H1 (cell line): ENCODE results near the gene DRAM2. TPM values are rescaled to one million over a fixed set of nuclear protein-coding genes. Genes with fewer than 3 reads are reported as not detected.

Experiments
- CTCF ChIA-PET: fragments of 300-600 bp; sonication (Branson Sonifier 250); formaldehyde crosslinking; loops from one replicate; lab custom pipeline; 2021; ENCODE audit not compliant: partially characterized antibody; lab: Charles Lee
- POLR2A ChIA-PET: fragments of 300-600 bp; sonication (Branson Sonifier 250); formaldehyde crosslinking; loops from one replicate; lab custom pipeline; 2021; ENCODE audit warnings: inconsistent platforms; ENCODE audit not compliant: partially characterized antibody; lab: Charles Lee
- DNase-seq, 2 experiments: peaks; one replicate each; pipeline versions ENCODE4 v3.0.0 to v3.0.0-alpha.2; 2010 to 2022; ENCODE audit warnings: low spot score in 2 of 2, low read depth in 1 of 2, mixed read lengths in 1 of 2
- FAIRE-seq: peaks from 2 replicates; lab custom pipeline; 2011; peaks lifted over from hg19 to GRCh38; lab: Jason Lieb, UNC
- H2AFZ ChIP-seq: 2 replicates; pipeline ENCODE4 v1.8.1; 2012; ENCODE audit warnings: low read length, inconsistent platforms
- H2AK5ac ChIP-seq: 2 replicates; pipeline ENCODE4 v1.6.1; 2013; ENCODE audit warnings: low read depth, low read length
- H2BK120ac ChIP-seq: replicated peaks from 2 replicates; pipeline ENCODE3; 2013; ENCODE audit warnings: low read depth, low read length, inconsistent platforms
- H2BK12ac ChIP-seq: 2 replicates; pipeline ENCODE4 v1.6.1; 2013; ENCODE audit warnings: low read depth, low read length
- H2BK15ac ChIP-seq: 2 replicates; pipeline ENCODE4 v1.6.1; 2013; ENCODE audit warnings: low read length
- H2BK20ac ChIP-seq: 2 replicates; pipeline ENCODE4 v1.6.1; 2013; ENCODE audit warnings: low read length
- H2BK5ac ChIP-seq: 2 replicates; pipeline ENCODE4 v1.6.1; 2013; ENCODE audit warnings: low read depth, low read length
- H3K14ac ChIP-seq: 2 replicates; pipeline ENCODE4 v1.6.1; 2013; ENCODE audit warnings: inconsistent platforms; ENCODE audit not compliant: insufficient read length
- H3K18ac ChIP-seq: 2 replicates; pipeline ENCODE4 v1.6.1; 2013; ENCODE audit warnings: low read length; ENCODE audit errors: extremely low read depth
- H3K23ac ChIP-seq: 2 replicates; pipeline ENCODE4 v1.6.1; 2013; ENCODE audit warnings: inconsistent platforms; ENCODE audit not compliant: insufficient read length
- H3K23me2 ChIP-seq: 2 replicates; pipeline ENCODE4 v1.6.1; 2013; ENCODE audit warnings: low read depth, low read length
- H3K27ac ChIP-seq: 2 replicates; pipeline ENCODE4 v1.6.1; 2011; ENCODE audit warnings: low read depth, low read length, inconsistent platforms
- H3K27me3 ChIP-seq, 4 experiments: replicated peaks in 1 of 4; 1 replicate in 1 of 4; 2 replicates in 3 of 4; pipeline versions ENCODE4 v1.6.1 to v1.8.1; 2011 to 2013; ENCODE audit warnings: low read length in 3 of 4, mild to moderate bottlenecking in 3 of 4, inconsistent platforms in 2 of 4, mixed read lengths in 2 of 4, moderate library complexity in 1 of 4; ENCODE audit not compliant: control insufficient read depth in 3 of 4, insufficient read depth in 3 of 4; ENCODE audit errors: extremely low read depth in 1 of 4
- H3K36me3 ChIP-seq, 4 experiments: 2 replicates each; pipeline versions ENCODE4 v1.6.1 to v1.8.1; 2011 to 2013; ENCODE audit warnings: mild to moderate bottlenecking in 4 of 4, low read length in 3 of 4, moderate library complexity in 2 of 4, control low read depth in 1 of 4, inconsistent platforms in 1 of 4; ENCODE audit not compliant: insufficient read depth in 4 of 4, control insufficient read depth in 2 of 4
- H3K4ac ChIP-seq: replicated peaks from 2 replicates; pipeline ENCODE3; 2013; ENCODE audit warnings: low read length, low read depth, mixed read lengths, inconsistent platforms; ENCODE audit not compliant: insufficient read length
- H3K4me1 ChIP-seq, 4 experiments: replicated peaks in 1 of 4; 1 replicate in 1 of 4; 2 replicates in 3 of 4; pipeline versions ENCODE4 v1.6.1 to v1.8.1; 2011 to 2013; ENCODE audit warnings: low read length in 3 of 4, inconsistent platforms in 2 of 4, mixed read lengths in 1 of 4; ENCODE audit not compliant: insufficient read depth in 4 of 4, control insufficient read depth in 3 of 4
- H3K4me2 ChIP-seq, 2 experiments: 2 replicates each; pipeline versions ENCODE4 v1.6.1 to v1.8.1; 2011 to 2013; ENCODE audit warnings: low read depth in 2 of 2, low read length in 2 of 2, control low read depth in 1 of 2, inconsistent platforms in 1 of 2, mild to moderate bottlenecking in 1 of 2; ENCODE audit not compliant: insufficient read depth in 1 of 2
- H3K4me3 ChIP-seq, 4 experiments: fragments of 200-600, 300-600 bp in 1 of 4; sonication (generic), shearing (Covaris generic), sonication (Bioruptor Twin) in 1 of 4; 2 replicates each; pipeline versions ENCODE4 v1.5.1 to v1.8.1; 2011 to 2016; ENCODE audit warnings: low read length in 4 of 4, low read depth in 3 of 4, control low read depth in 2 of 4, inconsistent platforms in 2 of 4, mild to moderate bottlenecking in 2 of 4, mixed read lengths in 1 of 4, moderate library complexity in 1 of 4; ENCODE audit not compliant: insufficient read depth in 2 of 4; ENCODE audit errors: extremely low read depth in 1 of 4
- H3K56ac ChIP-seq: replicated peaks from 2 replicates; pipeline ENCODE3; 2013; ENCODE audit warnings: low read depth, mild to moderate bottlenecking, mixed read lengths, low read length, inconsistent platforms; ENCODE audit not compliant: insufficient read length
- H3K79me1 ChIP-seq: 2 replicates; pipeline ENCODE4 v1.6.1; 2013; ENCODE audit warnings: low read depth, low read length, control low read depth
- H3K79me2 ChIP-seq, 2 experiments: 2 replicates each; pipeline versions ENCODE4 v1.6.1 to v1.8.1; 2012 to 2013; ENCODE audit warnings: low read length in 2 of 2, mild to moderate bottlenecking in 2 of 2, inconsistent platforms in 1 of 2; ENCODE audit not compliant: insufficient read depth in 2 of 2, control insufficient read depth in 1 of 2
- H3K9ac ChIP-seq, 4 experiments: replicated peaks in 1 of 4; 1 replicate in 1 of 4; 2 replicates in 3 of 4; pipeline versions ENCODE4 v1.6.1 to v1.8.1; 2011 to 2013; ENCODE audit warnings: low read depth in 3 of 4, low read length in 3 of 4, control low read depth in 2 of 4, mild to moderate bottlenecking in 2 of 4, moderate library complexity in 2 of 4, inconsistent platforms in 1 of 4; ENCODE audit errors: extremely low read depth in 1 of 4
- H3K9me3 ChIP-seq, 2 experiments: 2 replicates each; pipeline versions ENCODE4 v1.6.1 to v1.8.1; 2012 to 2013; ENCODE audit warnings: mild to moderate bottlenecking in 2 of 2, moderate library complexity in 2 of 2, control low read depth in 1 of 2, inconsistent platforms in 1 of 2, low read depth in 1 of 2, low read length in 1 of 2, mixed read lengths in 1 of 2; ENCODE audit not compliant: insufficient read depth in 2 of 2
- H4K20me1 ChIP-seq, 2 experiments: replicated peaks in 1 of 2; 2 replicates each; pipeline versions ENCODE3 to v1.8.1; 2011 to 2013; ENCODE audit warnings: inconsistent platforms in 2 of 2, low read length in 2 of 2, mild to moderate bottlenecking in 1 of 2; ENCODE audit not compliant: insufficient read depth in 2 of 2, control insufficient read depth in 1 of 2
- H4K5ac ChIP-seq: 2 replicates; pipeline ENCODE4 v1.6.1; 2013; ENCODE audit warnings: low read length, low read depth, mixed read lengths, inconsistent platforms; ENCODE audit not compliant: insufficient read length
- H4K8ac ChIP-seq: 2 replicates; pipeline ENCODE4 v1.8.0; 2013; ENCODE audit warnings: mild to moderate bottlenecking, moderate library complexity, low read length, inconsistent platforms; ENCODE audit not compliant: insufficient read depth; ENCODE audit errors: extremely low read depth
- H4K91ac ChIP-seq: replicated peaks from 2 replicates; pipeline ENCODE3; 2013; ENCODE audit warnings: low read length, mixed read lengths, inconsistent platforms; ENCODE audit not compliant: insufficient read length
- CEBPB ChIP-seq: IDR thresholded peaks from 2 replicates; pipeline ENCODE4 v1.6.1; 2012; ENCODE audit warnings: low read depth, low read length
- CTCF ChIP-seq, 3 experiments: IDR thresholded peaks; 1 replicate in 2 of 3; 2 replicates in 1 of 3; pipeline versions ENCODE4 v1.5.1 to v1.6.1; 2011; ENCODE audit warnings: low read length in 3 of 3, mild to moderate bottlenecking in 3 of 3, inconsistent platforms in 2 of 3, low read depth in 1 of 3, moderate library complexity in 1 of 3; ENCODE audit not compliant: insufficient read depth in 1 of 3; ENCODE audit errors: control extremely low read depth in 1 of 3
- GTF2F1 ChIP-seq: IDR thresholded peaks from 2 replicates; pipeline ENCODE4 v1.6.1; 2012; ENCODE audit warnings: low read depth, low read length, improper control_type of control experiment, borderline replicate concordance
- POLR2AphosphoS5 ChIP-seq: IDR thresholded peaks from 2 replicates; pipeline ENCODE4 v1.6.1; 2011; ENCODE audit warnings: low read depth, low read length
- SIN3A ChIP-seq, 2 experiments: IDR thresholded peaks in 1 of 2; conservative IDR thresholded peaks in 1 of 2; 2 replicates each; pipeline ENCODE4 v1.6.1; 2011 to 2012; ENCODE audit warnings: low read length in 2 of 2, improper control_type of control experiment in 1 of 2, low read depth in 1 of 2, mild to moderate bottlenecking in 1 of 2
- WGBS, 2 experiments: shearing (Covaris generic) in 1 of 2; methylation state at CpG; one replicate each; pipeline versions ENCODE4 v1.1.6 to v1.1.7; 2013 to 2015; ENCODE audit warnings: low lambda C conversion rate in 2 of 2, mixed read lengths in 2 of 2, inconsistent platforms in 1 of 2, low coverage in 1 of 2, missing lambda C conversion rate in 1 of 2; ENCODE audit not compliant: insufficient replicate concordance in 2 of 2, insufficient coverage in 1 of 2, insufficient read length in 1 of 2; ENCODE audit errors: extremely low coverage in 1 of 2, missing lambda C conversion rate in 1 of 2; 5-methylcytosine and 5-hydroxymethylcytosine counted together
- polyA plus RNA-seq, 7 experiments: library from polyadenylated mRNA; depleted of rRNA in 3 of 7; stranded (reverse) in 5 of 7; unstranded in 2 of 7; fragments of >200 nt in 5 of 7; fragments of 200-250 nt in 2 of 7; gene quantifications; 1 replicate in 5 of 7; 2 replicates in 1 of 7; 4 replicates in 1 of 7; pipeline versions ENCODE4 v1.2.1 to v1.2.3, GENCODE V29; 2011 to 2013; ENCODE audit warnings: missing spikeins in 2 of 7, mixed read lengths in 2 of 7
- total RNA-seq: library from RNA; stranded (reverse); fragmentation: NEBNext Ultra II Directional; extraction: Animal tissue kit (Norgen Biotek cat#: 25700); gene quantifications from 2 replicates; pipeline ENCODE4 v1.2.1, GENCODE V29; 2021

DRAM2 gene
- total and polyA plus RNA-seq, 2 of the 8 experiments (the other 6 are each of a cell fraction or from before 2014, with no cell fraction given) = 35.2 to 68.2 TPM

GRCh38 chr1:111182052-111182451 is 42.2 kb upstream of the DRAM2 start:
- Histone ChIP-seq H4K91ac (no peak overlapping the region), H2BK120ac (no peak overlapping the region), H2BK12ac (no peak overlapping the region), H3K9ac (no peak overlapping the region), H2BK15ac (no peak overlapping the region), H2BK5ac (no peak overlapping the region), H3K27me3 (no peaks in the 10 kb centered on the region), H2AFZ (no peak overlapping the region), H3K27ac (no peak overlapping the region), H3K14ac (no peak overlapping the region), H4K20me1 (no peaks in the 10 kb centered on the region), H3K56ac (no peak overlapping the region), H3K9me3 (no peaks in the 10 kb centered on the region), H3K36me3 (peaks cover 0 to 20% (median 14%) of the 10 kb centered on the region in 4 experiments), H4K8ac (no peak overlapping the region), H3K4me2 (no peak overlapping the region), H3K79me1 (no peaks in the 10 kb centered on the region), H2AK5ac (no peak overlapping the region), H3K18ac (no peak overlapping the region), H3K4ac (no peak overlapping the region), H3K4me3 (no peak overlapping the region), H4K5ac (no peak overlapping the region), H3K23ac (no peak overlapping the region), H3K23me2 (no peaks in the 10 kb centered on the region), H3K79me2 (no peaks in the 10 kb centered on the region), H2BK20ac (no peak overlapping the region), H3K4me1 (no peaks in the 10 kb centered on the region)
- CTCF ChIA-PET = no interaction called here
- WGBS, 2 experiments = 86 to 100% methylated on average over 1 to 2 of the region's 2 CpGs
- no peak for FAIRE-seq
- POLR2A ChIA-PET = interaction anchor here (0.6 to 1.2 kb wide), 3 partner anchors 13 to 254 kb away, joined by 3 to 4 read pairs (median 3); no protein-coding TSS in a partner anchor
- TF ChIP-seq CTCF (IDR thresholded peaks at IDR 0.05; ENCODE audit: control extremely low read depth in 1 of 3, insufficient read depth in 1 of 3, low read depth in 1 of 3, low read length in 3 of 3) (no peak), SIN3A (conservative IDR thresholded peaks at IDR 0.05 in 1 of 2, IDR thresholded peaks at IDR 0.05 in 1 of 2; ENCODE audit: low read depth in 1 of 2, low read length in 2 of 2) (no peak), CEBPB (no peak), GTF2F1 (no peak), POLR2AphosphoS5 (no peak)
- DNase-seq = no peak
